Stimulated activated CD4-positive, alpha-beta T cell treated with anti-CD3 and anti-CD28 coated beads, Interleukin-15, amount 100 ng/mL, for 1 hour (primary cell): ENCODE data around the gene TEX10.
"Not testable (repeated sequence)": the region's sequence is repeated elsewhere in the genome, so short reads cannot be mapped to it uniquely, and the experiment has no call there.

Experiments used
- DNase-seq, 2 donors: peaks; one replicate each; pipeline ENCODE4 v3.0.0-alpha.2; 2020; ENCODE audit warnings: low read depth in 1 of 2, low spot score in 1 of 2

Gene TEX10

GRCh38 chr9:100352727-100353505 is at the start of gene TEX10:
TEX10 (minus strand) TSS chr9:100352942; CDS start chr9:100349363, 3,579 bp downstream.
- DNase-seq = peak; percentile 76 to 83

DNA sequence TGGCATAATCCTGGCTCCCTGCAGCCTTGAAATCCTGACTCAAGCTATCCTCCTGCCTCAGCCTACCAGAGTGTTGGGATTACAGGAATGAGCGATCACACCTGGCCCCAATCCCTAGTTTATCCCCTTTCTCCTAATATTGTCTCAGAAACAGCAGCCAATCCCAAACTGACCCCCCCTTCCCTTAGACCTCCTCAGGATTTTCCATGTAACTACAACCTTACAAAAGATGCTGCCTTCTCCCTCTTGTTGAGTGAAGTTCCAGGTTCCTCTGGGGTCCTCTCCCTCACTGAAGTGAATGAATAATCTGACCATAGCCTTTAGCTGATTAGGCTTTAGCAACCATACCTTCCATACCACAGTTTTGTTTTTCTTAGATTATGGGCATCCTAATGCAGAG is 48.3 kb upstream of the TEX10 start:
- no peak for DNase-seq

DNA sequence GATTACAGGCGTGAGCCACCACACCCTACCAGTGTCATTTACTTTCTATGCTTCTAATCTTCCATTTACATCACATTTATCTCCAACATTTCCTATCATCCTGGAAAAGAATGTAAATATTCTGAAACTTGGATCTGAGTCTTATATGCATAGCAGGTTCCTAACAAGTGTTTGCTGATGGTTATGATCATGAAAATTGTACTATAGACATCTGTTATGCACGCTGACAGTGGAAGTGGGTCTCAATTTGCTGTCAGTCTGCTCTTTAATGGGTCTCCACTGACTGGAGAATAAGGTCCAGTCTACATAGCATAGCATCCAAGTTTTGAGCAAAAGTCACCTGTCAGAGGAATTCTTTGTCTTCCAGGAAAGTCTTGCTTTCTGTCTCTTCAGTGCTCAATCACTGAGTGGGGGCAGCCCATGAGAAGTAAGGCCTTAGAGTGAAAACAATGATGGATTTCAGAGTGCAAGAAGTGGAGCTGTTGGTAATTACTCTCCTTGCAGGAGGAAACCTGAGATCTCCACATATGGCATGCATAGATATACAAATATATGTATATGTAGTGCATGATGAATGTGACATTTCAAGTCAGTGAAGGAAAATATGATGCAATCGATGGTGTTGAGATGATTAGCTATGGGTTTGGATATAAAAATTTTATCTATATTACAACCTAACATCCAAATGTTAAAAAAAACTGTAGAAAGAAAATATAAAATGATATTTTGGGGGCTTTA is 45.0 kb upstream of the TEX10 start:
- no peak for DNase-seq

GRCh38 chr9:100396769-100397168 is 44.0 kb upstream of the TEX10 start:
- DNase-seq = no peak

DNA sequence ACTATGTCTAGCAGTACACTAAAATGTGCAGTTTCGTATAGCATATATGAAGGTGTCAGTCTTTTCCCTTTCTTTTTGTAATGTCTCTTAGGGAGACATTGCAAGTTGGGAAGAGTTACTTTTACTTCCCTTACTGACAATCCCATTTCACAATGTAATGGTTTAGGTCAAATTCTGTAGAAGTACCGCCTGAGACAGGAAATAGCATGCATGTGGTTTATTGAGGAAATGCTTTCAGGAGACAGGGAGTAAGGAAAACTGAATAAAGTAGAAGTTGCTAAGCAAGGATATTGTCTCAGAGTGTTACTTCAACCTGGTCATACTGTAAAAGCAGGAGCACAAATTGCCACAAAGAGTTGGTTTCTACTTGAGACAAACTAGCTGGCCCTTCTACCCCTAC is 42.1 kb upstream of the TEX10 start:
- no peak for DNase-seq

DNA sequence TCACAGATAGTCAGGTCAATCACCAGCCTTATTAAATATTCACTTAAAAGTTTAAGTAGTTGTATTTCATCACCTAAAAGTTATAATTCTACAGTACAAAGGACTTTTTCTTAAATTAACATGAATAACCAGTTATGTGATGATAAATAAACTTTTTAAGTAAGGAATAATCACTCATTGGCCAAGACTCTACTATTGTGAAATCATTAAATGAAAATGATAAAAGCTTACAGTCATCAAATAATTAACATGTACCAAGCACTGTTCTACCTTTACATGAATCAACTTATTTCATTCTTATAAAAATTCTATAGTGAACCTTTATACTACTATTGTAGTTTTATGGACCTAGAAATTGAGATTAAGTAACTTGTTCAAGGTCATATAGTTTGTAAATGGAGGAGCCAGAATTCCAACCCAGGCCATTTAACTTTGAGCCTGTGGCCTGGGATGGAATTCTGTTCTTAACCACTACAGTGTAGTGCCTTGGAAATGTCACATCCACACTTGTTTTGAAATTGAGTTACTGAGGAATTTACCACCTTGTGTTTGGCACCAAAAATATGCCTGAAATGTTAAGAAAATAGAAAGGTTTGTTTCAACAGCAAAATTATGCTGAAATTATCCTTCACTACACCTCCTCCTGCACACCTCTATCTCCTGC is 41.4 kb upstream of the TEX10 start:
- no peak for DNase-seq

- not testable (repeated sequence) for DNase-seq
Observed at GRCh38 chr9:100392989-100393388, 40.2 kb upstream of the TEX10 start.

- no peak for DNase-seq
Observed at GRCh38 chr9:100379862-100380261, 27.1 kb upstream of the TEX10 start.

DNA sequence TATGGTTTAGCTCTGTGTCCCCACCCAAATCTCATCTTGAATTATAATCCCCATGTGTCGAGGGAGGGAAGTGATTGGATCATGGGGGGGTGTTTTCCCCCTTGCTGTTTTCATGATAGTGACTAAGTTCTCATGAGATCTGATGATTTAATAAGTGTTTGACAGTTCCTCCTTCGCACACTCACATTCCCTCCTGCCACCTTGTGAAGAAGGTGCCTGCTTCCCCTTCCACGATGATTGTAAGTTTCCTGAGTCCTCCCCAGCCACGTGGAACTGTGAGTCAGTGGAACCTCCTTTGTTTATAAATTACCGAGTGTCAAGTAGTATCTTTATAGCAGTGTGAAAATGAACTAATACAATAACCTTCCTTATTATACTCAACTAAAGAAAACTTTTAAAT is 24.3 kb upstream of the TEX10 start:
- no peak for DNase-seq

- no peak for DNase-seq
Observed at GRCh38 chr9:100375658-100376057, 22.9 kb upstream of the TEX10 start.

GRCh38 chr9:100372648-100373047 is 19.9 kb upstream of the TEX10 start:
- no peak for DNase-seq

DNA sequence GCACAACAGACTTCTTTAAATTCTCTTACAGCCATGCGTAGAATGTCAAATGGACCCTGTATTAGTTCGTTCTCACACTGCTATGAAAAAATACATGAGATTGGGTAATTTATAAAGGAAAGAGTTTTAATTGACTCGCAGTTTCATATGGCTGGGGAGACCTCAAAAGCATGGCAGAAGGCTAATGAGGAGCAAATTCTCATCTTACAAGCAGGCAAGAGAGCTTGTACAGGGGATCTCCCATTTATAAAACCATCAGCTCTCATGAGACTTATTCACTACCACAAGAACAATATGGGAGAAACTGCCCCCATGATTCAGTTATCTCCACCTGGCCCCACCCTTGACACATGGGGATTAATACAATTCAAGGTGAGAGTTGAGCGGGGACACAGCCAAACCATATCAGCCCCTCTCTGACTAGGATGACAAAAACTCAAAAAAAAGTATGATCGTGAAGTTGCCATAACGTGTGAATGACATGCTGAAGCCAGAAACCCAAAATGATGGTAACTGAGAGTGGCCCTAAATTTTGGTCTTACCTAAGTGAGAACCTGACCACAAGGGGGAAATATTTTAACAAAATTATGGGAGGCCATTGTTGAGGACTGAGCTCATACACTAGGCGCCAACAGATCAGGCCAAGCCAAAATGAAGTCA is 17.5 kb upstream of the TEX10 start:
- DNase-seq = no peak

DNA sequence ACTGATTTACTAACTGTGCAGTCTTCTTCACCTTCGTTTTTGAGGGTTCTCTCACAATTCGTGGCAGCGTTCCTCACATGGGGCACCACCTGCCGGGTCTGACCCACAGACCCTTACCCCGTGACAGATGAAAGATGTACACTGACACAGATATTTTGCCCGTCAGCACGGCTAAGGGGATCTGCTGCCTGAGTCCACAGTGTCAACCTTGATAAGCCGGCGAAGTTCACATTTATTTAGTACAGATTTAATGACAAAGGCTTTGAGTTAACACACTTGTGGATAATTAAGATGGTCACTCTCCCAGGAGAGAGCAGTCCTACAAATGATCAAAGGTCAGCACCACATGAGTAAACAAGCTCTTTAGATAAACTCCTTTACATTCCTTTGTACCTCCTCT is 15.9 kb upstream of the TEX10 start:
- no peak for DNase-seq

GRCh38 chr9:100366121-100366520 is 13.4 kb upstream of the TEX10 start:
- DNase-seq = no peak

DNA sequence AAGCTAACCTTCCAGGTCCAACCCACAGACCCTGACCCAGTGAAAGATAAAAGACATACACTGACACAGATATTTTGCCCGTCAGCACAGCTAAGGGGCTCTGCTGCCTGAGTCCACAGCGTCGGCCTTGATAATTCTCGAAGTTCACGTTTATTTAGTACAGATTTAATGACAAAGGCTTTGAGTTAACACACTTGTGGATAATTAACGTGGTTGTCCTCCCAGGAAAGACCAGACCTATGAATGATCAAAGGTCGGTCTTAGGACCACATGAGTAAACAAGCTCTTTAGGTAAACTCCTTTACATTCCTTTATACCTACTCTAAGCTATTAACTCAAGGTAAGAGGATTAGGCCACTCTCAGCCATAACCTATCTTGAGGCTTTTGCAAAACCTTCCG is 11.3 kb upstream of the TEX10 start:
- no peak for DNase-seq

DNA sequence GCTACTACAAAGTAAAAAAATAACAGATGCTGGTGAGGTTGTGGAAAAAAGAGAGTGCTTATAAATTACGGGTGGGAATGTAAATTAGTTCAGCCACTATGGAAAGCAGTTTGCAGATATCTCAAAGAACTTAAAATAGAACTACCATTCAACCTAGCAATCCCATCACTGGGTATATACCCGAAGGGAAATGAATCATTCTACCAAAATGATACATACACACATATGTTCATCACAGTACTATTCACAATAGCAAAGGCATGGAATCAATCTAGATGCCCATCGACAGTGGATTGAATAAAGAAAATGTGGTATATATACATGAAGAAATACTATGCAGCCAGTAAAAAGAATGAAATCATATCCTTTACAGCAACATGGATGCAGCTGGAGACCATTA is 6.3 kb upstream of the TEX10 start:
- DNase-seq = no peak

DNA sequence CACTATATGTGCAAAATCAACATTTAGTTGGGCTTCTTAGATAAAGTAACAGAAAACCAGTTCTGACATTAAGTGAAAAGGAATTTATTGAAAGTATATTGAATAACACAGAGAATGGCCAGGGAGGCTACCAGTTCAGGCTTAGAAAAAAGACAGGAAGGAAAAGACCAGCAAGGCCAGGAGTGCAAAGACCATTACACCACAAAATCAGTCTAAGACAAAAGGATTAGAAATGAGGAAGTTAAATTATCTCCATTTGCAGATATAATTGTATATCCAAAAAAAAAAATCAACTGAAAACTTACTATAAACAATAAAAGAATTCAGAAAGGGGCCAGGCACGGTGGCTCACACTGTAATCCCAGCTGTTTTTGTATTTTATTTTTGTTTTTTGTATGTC is 4.8 kb upstream of the TEX10 start:
- no peak for DNase-seq

GRCh38 chr9:100355561-100355960 is 2.8 kb upstream of the TEX10 start:
- DNase-seq = no peak

DNA sequence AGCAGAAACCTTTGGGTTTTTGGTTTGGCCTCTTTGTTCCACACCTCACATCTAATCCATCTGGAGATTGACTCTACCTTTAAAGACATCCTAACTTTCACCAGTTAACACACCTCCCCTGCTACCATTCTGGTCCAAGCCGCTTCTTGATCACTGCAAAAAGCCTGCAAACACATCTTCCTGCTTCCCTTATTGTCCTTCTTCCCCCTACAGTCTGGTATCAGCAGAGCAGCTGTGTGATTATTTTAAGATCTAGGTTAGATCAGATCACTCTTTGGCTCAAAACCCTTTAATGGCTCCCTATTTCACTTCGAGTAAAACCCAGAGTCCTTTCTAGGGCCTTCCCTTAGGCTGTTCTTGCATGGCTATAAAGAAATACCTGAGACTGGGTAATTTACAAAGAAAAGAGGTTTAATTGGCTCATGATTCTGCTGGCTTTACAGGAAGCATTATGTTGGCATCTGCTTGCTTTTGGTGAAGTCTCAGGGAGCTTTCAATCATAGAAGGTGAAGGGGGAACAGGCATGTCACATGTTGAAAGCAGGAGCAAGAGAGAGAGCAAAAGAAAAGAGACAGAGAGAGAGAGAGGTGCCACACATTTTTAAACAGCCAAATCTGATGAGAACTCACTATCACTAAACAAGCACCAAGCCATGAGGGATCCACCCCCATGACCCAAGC is 1.5 kb upstream of the TEX10 start:
- DNase-seq = no peak

DNA sequence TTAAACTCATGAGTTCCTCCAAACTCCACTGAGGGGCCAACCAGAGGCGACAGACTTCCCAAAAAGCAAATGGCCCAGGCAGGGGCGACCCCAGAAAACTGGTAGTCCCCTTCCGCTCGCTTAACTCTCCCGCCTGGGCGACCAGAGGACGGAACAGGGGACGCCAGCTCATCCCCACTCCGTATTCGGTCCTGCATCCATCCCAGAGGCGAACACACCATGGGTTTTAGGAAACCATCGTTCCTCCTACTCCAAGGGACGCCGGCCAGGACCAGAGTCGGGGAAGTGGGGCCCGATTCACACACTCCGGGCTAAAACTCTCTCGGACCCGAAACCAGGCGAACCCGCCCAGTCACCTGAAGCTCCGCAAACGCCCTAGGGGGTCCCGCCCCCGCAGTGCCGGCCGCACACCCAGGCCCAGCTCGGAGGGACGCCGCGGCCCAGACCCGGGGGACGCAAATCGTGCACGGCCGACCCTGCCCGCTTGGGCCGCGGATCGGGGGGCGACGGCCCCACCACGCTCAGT is 478 bp downstream of the TEX10 start:
- peak; percentile 4 to 6 for DNase-seq

DNA sequence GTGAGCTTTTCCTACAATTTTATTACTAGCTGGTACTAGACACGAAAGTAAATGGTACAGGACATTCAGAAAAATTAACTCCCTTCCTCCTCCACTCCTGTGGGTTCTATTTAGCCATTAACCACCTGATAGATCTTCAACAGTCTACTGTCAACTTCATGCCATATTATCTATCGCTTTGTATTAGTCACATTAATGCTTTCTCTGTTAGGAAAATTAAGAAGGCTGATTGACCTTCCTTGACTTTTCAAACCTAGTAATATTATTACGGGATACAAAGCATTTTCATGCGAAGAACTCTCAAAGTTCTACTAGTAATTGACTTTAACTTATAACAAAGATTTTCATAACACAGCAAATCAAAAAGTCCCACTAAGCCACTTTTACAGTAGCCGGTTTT is 1.2 kb downstream of the TEX10 start:
- no peak for DNase-seq
